GM18873 (cell line): ENCODE measurements around the gene OR56B1.

Experiments used
- ATAC-seq: cut with Tn5 transposase; IDR thresholded peaks from one replicate; pipeline ENCODE4 v1.9.1; 2021; ENCODE audit warnings: mild to moderate bottlenecking, moderate library complexity, moderate number of reproducible peaks; ENCODE audit not compliant: unreplicated experiment, low FRiP score

Gene OR56B1

GRCh38 chr11:5726351-5726750, 9.9 kb upstream of the OR56B1 start:
- no peak for ATAC-seq

- no peak for ATAC-seq
Measured at GRCh38 chr11:5727691-5728090, 8.6 kb upstream of the OR56B1 start.

DNA sequence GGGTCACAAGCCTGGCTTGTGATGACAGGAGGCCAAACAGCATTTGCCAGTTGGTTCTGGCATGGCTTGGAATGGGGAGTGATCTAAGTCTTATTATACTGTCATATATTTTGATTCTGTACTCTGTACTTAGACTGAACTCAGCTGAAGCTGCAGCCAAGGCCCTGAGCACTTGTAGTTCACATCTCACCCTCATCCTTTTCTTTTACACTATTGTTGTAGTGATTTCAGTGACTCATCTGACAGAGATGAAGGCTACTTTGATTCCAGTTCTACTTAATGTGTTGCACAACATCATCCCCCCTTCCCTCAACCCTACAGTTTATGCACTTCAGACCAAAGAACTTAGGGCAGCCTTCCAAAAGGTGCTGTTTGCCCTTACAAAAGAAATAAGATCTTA, 843 bp downstream of the OR56B1 start:
- no peak for ATAC-seq

- ATAC-seq, result no peak
Measured at GRCh38 chr11:5737670-5738392, 1.6 kb downstream of the OR56B1 start.

GRCh38 chr11:5738431-5738830, 2.2 kb downstream of the OR56B1 start:
- ATAC-seq, result no peak

GRCh38 chr11:5746614-5747013, 10.4 kb downstream of the OR56B1 start:
- ATAC-seq, result no peak

DNA sequence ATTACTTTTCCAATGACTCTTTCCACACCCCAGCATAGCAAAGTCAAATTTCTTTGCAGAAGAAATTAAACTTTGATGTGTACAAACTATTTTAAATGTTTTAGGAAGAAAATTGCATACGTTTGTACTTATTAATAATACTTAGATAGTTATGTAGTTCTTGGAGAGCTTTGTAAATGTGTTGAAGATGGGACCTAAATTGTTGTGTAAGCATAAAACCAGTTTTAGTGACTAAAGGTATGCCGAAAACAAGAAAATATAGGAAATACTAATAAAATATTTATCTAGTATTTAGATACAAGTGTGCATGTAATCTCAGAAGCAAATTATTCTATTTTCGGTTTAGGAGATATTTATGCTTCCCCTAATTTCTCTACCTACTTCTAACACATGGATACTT, 13.6 kb downstream of the OR56B1 start:
- ATAC-seq, result no peak

DNA sequence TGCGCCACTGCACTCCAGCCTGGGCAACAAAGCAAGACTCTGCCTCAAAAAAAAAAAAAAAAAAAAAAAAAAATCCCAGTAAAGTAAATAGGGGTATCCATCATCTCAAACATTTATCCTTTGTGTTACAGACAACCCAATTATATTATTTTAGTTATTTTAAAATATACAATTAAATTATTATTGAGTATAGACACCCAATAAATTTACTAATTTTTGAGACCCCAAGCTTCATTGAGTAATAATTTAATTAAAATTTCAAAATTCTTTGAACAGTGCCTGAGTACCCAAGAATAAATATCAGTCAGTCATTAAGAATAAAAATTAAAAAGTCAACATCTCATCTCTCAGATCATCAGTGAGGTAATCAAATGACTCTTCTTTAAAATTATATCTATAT, 17.7 kb downstream of the OR56B1 start, which contains the start of gene OR52N4:
Gene OR52N4 (plus strand): TSS at position 301 of the 400 bp plus-strand sequence. CDS start 498 bp downstream, outside the sequence.
- no peak for ATAC-seq

DNA sequence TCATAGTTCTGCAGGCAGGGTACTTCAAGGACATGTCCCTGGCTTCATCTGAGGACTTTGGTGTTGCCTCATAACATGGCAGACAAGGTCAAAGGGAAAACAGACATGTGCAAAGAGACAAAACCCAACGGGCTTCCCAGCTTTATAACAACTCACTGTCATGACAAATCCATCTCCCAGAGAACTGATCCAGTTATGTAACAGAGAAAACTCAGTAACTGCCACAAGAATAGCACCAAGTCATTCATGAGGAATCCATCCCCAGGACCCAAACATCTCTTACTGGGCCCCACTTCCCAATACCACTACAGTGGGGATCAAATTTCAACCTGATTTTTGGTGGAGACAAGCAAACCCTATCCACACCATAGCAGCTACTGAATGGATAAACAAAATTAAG, 30.8 kb downstream of the OR56B1 start:
- no peak for ATAC-seq

- ATAC-seq, result no peak
Measured at GRCh38 chr11:5783255-5783654, 47.0 kb downstream of the OR56B1 start, which contains the start of gene OR52N5. Gene OR52N5, minus strand, starts transcription at chr11:5783355. Its CDS starts 4,721 bp downstream, at chr11:5778634.
